ENCODE measurements around the gene UBE2U.

UBE2U gene

DNA sequence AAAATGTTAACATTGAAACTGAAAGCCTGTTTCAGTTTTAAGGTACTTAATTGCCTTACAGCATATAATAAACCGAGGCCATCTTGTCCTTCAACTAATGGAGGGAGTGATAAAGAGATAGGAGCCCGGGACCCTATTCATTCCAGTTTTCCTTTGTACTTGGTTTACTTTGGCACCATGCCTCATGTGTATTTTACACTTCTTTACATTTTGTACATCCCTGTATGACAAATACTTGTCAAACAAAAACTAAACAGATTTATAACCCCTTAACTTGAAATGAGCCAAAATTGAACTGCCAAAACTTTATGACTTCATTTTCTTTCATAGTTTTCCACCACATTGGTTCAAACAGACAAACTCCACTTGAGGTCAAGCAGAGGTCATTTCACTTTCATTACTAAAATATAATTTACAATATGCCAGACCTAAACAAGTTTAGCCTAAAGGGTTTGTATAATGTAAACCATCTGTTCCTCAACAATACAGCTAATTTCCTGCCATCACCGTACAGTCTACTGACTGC lies 30.9 kb upstream of the UBE2U start (continued):
- TF ChIP-seq, protein P1, sequence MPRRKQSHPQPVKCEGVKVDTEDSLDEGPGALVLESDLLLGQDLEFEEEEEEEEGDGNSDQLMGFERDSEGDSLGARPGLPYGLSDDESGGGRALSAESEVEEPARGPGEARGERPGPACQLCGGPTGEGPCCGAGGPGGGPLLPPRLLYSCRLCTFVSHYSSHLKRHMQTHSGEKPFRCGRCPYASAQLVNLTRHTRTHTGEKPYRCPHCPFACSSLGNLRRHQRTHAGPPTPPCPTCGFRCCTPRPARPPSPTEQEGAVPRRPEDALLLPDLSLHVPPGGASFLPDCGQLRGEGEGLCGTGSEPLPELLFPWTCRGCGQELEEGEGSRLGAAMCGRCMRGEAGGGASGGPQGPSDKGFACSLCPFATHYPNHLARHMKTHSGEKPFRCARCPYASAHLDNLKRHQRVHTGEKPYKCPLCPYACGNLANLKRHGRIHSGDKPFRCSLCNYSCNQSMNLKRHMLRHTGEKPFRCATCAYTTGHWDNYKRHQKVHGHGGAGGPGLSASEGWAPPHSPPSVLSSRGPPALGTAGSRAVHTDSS (tag by site-specific recombination; IDR thresholded peaks at IDR 0.05): no peak
- TF ChIP-seq REPIN1 (tag by site-specific recombination; IDR thresholded peaks at IDR 0.05; ENCODE audit: low read depth) (no peak), HOXD13 (CRISPR knock-in tag; IDR thresholded peaks at IDR 0.05; ENCODE audit: borderline replicate concordance) (no peak), ZNF175 (tag by site-specific recombination; IDR thresholded peaks at IDR 0.05) (no peak), ZNF223 (tag by site-specific recombination; IDR thresholded peaks at IDR 0.05) (no peak), ZXDB (tag by site-specific recombination; IDR thresholded peaks at IDR 0.05) (peak; percentile 80; the same call in 1 of the 2 replicates), ZNF335 (tag by site-specific recombination; conservative IDR thresholded peaks at IDR 0.05) (no peak), ZNF133 (tag by site-specific recombination; IDR thresholded peaks at IDR 0.05) (no peak), ZNF777 (tag by site-specific recombination; IDR thresholded peaks at IDR 0.05; ENCODE audit: borderline replicate concordance) (no peak), ZNF239 (tag by site-specific recombination; IDR thresholded peaks at IDR 0.05) (no peak), GLIS1 (tag by site-specific recombination; IDR thresholded peaks at IDR 0.05) (0 out of 2 replicates have a peak, but pooled peaks have one; percentile 7), MZF1 (tag by site-specific recombination; IDR thresholded peaks at IDR 0.05; ENCODE audit: borderline replicate concordance) (peak; percentile 15; the same call in 1 of the 2 replicates), RBAK (tag by site-specific recombination; IDR thresholded peaks at IDR 0.05) (no peak), SCRT2 (tag by site-specific recombination; IDR thresholded peaks at IDR 0.05) (no peak), BCL11A (tag by site-specific recombination; IDR thresholded peaks at IDR 0.05; ENCODE audit: low read depth) (no peak; the same call in 1 of the 2 replicates), ZNF843 (tag by site-specific recombination; IDR thresholded peaks at IDR 0.05) (peak; percentile 96), MEIS1 (CRISPR knock-in tag; IDR thresholded peaks at IDR 0.05; ENCODE audit: borderline replicate concordance) (peak; percentile 87; the same call in 1 of the 2 replicates), ZNF202 (tag by site-specific recombination; IDR thresholded peaks at IDR 0.05; ENCODE audit: borderline replicate concordance) (no peak), ZEB2 (tag by site-specific recombination; IDR thresholded peaks at IDR 0.05) (peak; percentile 81), ZNF211 (tag by site-specific recombination; IDR thresholded peaks at IDR 0.05; ENCODE audit: low read depth) (no peak), ZNF776 (tag by site-specific recombination; IDR thresholded peaks at IDR 0.05; ENCODE audit: borderline replicate concordance) (no peak; the same call in 1 of the 2 replicates)
- TF ChIP-seq, protein P2, sequence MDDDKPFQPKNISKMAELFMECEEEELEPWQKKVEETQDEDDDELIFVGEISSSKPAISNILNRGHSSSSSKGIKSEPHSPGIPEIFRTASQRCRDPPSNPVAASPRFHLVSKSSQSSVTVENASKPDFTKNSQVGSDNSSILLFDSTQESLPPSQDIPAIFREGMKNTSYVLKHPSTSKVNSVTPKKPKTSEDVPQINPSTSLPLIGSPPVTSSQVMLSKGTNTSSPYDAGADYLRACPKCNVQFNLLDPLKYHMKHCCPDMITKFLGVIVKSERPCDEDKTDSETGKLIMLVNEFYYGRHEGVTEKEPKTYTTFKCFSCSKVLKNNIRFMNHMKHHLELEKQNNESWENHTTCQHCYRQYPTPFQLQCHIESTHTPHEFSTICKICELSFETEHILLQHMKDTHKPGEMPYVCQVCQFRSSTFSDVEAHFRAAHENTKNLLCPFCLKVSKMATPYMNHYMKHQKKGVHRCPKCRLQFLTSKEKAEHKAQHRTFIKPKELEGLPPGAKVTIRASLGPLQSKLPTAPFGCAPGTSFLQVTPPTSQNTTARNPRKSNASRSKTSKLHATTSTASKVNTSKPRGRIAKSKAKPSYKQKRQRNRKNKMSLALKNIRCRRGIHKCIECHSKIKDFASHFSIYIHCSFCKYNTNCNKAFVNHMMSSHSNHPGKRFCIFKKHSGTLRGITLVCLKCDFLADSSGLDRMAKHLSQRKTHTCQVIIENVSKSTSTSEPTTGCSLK (tag by site-specific recombination; IDR thresholded peaks at IDR 0.05): no peak
- TF ChIP-seq, protein P3, sequence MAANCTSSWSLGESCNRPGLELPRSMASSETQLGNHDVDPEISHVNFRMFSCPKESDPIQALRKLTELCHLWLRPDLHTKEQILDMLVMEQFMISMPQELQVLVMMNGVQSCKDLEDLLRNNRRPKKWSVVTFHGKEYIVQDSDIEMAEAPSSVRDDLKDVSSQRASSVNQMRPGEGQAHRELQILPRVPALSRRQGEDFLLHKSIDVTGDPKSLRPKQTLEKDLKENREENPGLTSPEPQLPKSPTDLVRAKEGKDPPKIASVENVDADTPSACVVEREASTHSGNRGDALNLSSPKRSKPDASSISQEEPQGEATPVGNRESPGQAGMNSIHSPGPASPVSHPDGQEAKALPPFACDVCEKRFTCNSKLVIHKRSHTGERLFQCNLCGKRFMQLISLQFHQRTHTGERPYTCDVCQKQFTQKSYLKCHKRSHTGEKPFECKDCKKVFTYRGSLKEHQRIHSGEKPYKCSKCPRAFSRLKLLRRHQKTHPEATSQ (tag by site-specific recombination; IDR thresholded peaks at IDR 0.05): no peak
- TF ChIP-seq, protein P4, sequence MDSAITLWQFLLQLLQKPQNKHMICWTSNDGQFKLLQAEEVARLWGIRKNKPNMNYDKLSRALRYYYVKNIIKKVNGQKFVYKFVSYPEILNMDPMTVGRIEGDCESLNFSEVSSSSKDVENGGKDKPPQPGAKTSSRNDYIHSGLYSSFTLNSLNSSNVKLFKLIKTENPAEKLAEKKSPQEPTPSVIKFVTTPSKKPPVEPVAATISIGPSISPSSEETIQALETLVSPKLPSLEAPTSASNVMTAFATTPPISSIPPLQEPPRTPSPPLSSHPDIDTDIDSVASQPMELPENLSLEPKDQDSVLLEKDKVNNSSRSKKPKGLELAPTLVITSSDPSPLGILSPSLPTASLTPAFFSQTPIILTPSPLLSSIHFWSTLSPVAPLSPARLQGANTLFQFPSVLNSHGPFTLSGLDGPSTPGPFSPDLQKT (IDR thresholded peaks at IDR 0.05; ENCODE audit: borderline replicate concordance, low read depth, low read length): no peak
- TF ChIP-seq, protein P5, sequence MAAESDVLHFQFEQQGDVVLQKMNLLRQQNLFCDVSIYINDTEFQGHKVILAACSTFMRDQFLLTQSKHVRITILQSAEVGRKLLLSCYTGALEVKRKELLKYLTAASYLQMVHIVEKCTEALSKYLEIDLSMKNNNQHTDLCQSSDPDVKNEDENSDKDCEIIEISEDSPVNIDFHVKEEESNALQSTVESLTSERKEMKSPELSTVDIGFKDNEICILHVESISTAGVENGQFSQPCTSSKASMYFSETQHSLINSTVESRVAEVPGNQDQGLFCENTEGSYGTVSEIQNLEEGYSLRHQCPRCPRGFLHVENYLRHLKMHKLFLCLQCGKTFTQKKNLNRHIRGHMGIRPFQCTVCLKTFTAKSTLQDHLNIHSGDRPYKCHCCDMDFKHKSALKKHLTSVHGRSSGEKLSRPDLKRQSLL (tag by site-specific recombination; IDR thresholded peaks at IDR 0.05): no peak
- TF ChIP-seq, protein P6, sequence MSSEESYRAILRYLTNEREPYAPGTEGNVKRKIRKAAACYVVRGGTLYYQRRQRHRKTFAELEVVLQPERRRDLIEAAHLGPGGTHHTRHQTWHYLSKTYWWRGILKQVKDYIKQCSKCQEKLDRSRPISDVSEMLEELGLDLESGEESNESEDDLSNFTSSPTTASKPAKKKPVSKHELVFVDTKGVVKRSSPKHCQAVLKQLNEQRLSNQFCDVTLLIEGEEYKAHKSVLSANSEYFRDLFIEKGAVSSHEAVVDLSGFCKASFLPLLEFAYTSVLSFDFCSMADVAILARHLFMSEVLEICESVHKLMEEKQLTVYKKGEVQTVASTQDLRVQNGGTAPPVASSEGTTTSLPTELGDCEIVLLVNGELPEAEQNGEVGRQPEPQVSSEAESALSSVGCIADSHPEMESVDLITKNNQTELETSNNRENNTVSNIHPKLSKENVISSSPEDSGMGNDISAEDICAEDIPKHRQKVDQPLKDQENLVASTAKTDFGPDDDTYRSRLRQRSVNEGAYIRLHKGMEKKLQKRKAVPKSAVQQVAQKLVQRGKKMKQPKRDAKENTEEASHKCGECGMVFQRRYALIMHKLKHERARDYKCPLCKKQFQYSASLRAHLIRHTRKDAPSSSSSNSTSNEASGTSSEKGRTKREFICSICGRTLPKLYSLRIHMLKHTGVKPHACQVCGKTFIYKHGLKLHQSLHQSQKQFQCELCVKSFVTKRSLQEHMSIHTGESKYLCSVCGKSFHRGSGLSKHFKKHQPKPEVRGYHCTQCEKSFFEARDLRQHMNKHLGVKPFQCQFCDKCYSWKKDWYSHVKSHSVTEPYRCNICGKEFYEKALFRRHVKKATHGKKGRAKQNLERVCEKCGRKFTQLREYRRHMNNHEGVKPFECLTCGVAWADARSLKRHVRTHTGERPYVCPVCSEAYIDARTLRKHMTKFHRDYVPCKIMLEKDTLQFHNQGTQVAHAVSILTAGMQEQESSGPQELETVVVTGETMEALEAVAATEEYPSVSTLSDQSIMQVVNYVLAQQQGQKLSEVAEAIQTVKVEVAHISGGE (tag by site-specific recombination; conservative IDR thresholded peaks at IDR 0.05; ENCODE audit: low read depth): no peak
- TF ChIP-seq, protein P7, sequence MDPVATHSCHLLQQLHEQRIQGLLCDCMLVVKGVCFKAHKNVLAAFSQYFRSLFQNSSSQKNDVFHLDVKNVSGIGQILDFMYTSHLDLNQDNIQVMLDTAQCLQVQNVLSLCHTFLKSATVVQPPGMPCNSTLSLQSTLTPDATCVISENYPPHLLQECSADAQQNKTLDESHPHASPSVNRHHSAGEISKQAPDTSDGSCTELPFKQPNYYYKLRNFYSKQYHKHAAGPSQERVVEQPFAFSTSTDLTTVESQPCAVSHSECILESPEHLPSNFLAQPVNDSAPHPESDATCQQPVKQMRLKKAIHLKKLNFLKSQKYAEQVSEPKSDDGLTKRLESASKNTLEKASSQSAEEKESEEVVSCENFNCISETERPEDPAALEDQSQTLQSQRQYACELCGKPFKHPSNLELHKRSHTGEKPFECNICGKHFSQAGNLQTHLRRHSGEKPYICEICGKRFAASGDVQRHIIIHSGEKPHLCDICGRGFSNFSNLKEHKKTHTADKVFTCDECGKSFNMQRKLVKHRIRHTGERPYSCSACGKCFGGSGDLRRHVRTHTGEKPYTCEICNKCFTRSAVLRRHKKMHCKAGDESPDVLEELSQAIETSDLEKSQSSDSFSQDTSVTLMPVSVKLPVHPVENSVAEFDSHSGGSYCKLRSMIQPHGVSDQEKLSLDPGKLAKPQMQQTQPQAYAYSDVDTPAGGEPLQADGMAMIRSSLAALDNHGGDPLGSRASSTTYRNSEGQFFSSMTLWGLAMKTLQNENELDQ (tag by site-specific recombination; IDR thresholded peaks at IDR 0.05; ENCODE audit: low read depth): no peak
